ENCODE results near the gene ATG7. TPM values are rescaled to one million over a fixed set of nuclear protein-coding genes. Genes with fewer than 3 reads are reported as not detected.

Gene ATG7
- total RNA-seq, 1 experiment from 2014 or later, result 29.3 TPM

DNA sequence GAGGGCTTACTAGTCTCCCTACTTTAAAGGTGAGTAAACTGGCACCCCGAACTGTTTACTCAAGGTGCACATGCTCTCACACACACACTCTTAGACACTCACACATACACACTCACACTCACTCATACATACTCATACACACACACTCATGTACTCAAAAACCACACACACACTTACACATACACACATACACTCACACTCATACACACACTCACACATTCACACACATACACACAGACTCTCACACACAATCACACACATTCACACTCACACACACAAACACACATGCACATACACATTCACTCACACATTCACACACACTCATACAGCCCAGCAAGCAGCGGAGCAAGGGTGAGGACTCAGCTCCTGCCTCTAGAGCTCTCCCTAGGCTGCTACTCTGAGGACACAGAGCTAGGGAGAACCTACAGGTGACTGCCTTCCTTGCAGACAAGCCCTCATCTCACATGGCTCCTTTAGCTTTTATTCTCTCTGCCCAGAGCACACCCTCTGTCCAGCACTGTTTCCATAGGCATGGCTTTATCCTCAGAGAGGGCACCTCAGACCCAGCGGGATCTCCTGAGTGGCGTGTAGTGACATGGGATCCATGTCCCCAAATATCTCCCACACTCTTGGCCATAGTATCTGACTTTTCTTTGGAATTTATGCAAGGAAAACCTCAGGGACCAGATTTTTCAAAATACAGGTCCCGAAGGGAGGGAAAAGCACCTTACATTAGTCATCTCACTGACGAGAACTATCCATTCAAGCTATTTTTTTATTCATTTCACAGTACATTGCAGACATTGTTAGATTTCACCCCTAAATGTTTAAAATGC, 26.2 kb upstream of the ATG7 start (continued):
- TF ChIP-seq, protein P1, sequence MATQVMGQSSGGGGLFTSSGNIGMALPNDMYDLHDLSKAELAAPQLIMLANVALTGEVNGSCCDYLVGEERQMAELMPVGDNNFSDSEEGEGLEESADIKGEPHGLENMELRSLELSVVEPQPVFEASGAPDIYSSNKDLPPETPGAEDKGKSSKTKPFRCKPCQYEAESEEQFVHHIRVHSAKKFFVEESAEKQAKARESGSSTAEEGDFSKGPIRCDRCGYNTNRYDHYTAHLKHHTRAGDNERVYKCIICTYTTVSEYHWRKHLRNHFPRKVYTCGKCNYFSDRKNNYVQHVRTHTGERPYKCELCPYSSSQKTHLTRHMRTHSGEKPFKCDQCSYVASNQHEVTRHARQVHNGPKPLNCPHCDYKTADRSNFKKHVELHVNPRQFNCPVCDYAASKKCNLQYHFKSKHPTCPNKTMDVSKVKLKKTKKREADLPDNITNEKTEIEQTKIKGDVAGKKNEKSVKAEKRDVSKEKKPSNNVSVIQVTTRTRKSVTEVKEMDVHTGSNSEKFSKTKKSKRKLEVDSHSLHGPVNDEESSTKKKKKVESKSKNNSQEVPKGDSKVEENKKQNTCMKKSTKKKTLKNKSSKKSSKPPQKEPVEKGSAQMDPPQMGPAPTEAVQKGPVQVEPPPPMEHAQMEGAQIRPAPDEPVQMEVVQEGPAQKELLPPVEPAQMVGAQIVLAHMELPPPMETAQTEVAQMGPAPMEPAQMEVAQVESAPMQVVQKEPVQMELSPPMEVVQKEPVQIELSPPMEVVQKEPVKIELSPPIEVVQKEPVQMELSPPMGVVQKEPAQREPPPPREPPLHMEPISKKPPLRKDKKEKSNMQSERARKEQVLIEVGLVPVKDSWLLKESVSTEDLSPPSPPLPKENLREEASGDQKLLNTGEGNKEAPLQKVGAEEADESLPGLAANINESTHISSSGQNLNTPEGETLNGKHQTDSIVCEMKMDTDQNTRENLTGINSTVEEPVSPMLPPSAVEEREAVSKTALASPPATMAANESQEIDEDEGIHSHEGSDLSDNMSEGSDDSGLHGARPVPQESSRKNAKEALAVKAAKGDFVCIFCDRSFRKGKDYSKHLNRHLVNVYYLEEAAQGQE (IDR thresholded peaks at IDR 0.05; ENCODE audit: low read depth), result no peak
- TF ChIP-seq, protein P2, sequence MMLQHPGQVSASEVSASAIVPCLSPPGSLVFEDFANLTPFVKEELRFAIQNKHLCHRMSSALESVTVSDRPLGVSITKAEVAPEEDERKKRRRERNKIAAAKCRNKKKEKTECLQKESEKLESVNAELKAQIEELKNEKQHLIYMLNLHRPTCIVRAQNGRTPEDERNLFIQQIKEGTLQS (IDR thresholded peaks at IDR 0.05), result no peak
- no peak for TF ChIP-seq POLR2AphosphoS5 (IDR thresholded peaks at IDR 0.05; ENCODE audit: low read depth, low read length)

DNA sequence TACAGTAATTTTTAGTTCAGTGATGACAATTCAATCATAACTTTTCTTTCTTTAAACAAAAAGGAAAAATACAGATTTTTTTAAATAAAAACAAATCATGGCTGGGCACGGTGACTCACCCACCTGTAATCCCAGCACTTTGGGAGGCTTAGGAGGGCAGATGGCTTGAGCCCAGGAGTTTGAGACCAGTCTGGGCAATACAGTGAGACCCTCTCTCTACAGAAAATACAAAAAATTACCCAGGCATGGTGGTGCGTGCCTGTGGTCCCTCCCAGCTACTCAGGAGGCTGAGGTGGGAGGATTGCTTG, 25.6 kb upstream of the ATG7 start:
- Histone ChIP-seq H3K27ac (ENCODE audit: low read depth, low read length) (no peak overlapping the region), H3K4me3 (replicated peaks in 1 of 2; ENCODE audit: low read depth in 1 of 2, low read length in 2 of 2) (no peak overlapping the region), H4K20me1 (ENCODE audit: insufficient read depth) (no peaks in the 10 kb centered on the region), H3K9ac (ENCODE audit: low read length) (no peak overlapping the region), H3K27me3 (ENCODE audit: insufficient read depth, low read length) (no peaks in the 10 kb centered on the region), H2AFZ (ENCODE audit: low read depth, low read length, poor library complexity, severe bottlenecking) (no peak overlapping the region), H3K4me2 (ENCODE audit: low read length) (peak overlapping the region; percentile 50), H3K9me3 (ENCODE audit: control insufficient read depth in 1 of 2, insufficient read depth in 1 of 2, low read depth in 1 of 2, low read length in 2 of 2) (no peaks in the 10 kb centered on the region), H3K79me2 (ENCODE audit: insufficient read depth, low read length) (no peaks in the 10 kb centered on the region), H3K36me3 (ENCODE audit: control insufficient read depth in 1 of 2, insufficient read depth in 2 of 2, low read length in 2 of 2) (no peaks in the 10 kb centered on the region), H3K9me2 (ENCODE audit: insufficient read depth) (no peaks in the 10 kb centered on the region), H3K4me1 (ENCODE audit: control insufficient read depth in 1 of 2, insufficient read depth in 2 of 2, low read length in 2 of 2) (peaks cover 0 to 26% of the 10 kb centered on the region in 2 experiments; a peak in 2 of 4 replicates)
- BruUV-seq (replicated peaks), result no TSS peak
- intact Hi-C loops (cut with micrococcal nuclease), result no loop called here
- RAD21 ChIA-PET (ENCODE audit: low non-redundant PET in 1 of 2, low total read pairs in 2 of 2, uncharacterized antibody in 2 of 2, unreplicated experiment in 2 of 2), result no interaction called here
- TF ChIP-seq EGR1 (IDR thresholded peaks at IDR 0.05; ENCODE audit: low read depth), result no peak
- TF ChIP-seq ELF1 (IDR thresholded peaks at IDR 0.05; ENCODE audit: borderline replicate concordance, low read depth), result no peak
- peak; percentile 50; the same call in 1 of the 2 replicates for TF ChIP-seq FOSL1 (IDR thresholded peaks at IDR 0.05; ENCODE audit: low read depth)
- no peak for TF ChIP-seq CEBPB (IDR thresholded peaks at IDR 0.05; ENCODE audit: low read depth)
- no peak; the same call in 1 of the 2 replicates for ATAC-seq
- no peak for DNase-seq (ENCODE audit: low read depth, low spot score)
- CTCF ChIA-PET, result interaction anchor here (1.9 kb wide), 1 partner anchor 10 kb away, joined by 4 read pairs; no protein-coding TSS in a partner anchor
- POLR2A ChIA-PET, result no interaction called here

Data from HCT116 (cell line).